Body of pancreas (tissue), 4 donors: ENCODE data around the gene SHISA5. TPM values are rescaled to one million over a fixed set of nuclear protein-coding genes. Genes with fewer than 3 reads are reported as not detected.

ENCODE experiments used
- ATAC-seq: fragments of 150-250 bp; one replicate; pipeline ENCODE4 v1.9.1; 2016
- DNase-seq, 4 donors: peaks; one replicate each; pipeline ENCODE4 v3.0.0-alpha.2; 2019
- H3K27ac ChIP-seq, 4 donors: fragments of 200-600 bp; sonication (generic); 1 replicate in 3 of 4; 2 replicates in 1 of 4; pipeline versions ENCODE4 v1.5.1 to v1.6.1; 2016 to 2019; ENCODE audit warnings: mild to moderate bottlenecking in 1 of 4, mixed read lengths in 1 of 4, moderate library complexity in 1 of 4
- H3K27me3 ChIP-seq, 2 donors: fragments of 200-600 bp; sonication (generic); one replicate each; pipeline ENCODE4 v1.6.0; 2016; ENCODE audit warnings: mild to moderate bottlenecking in 1 of 2
- H3K36me3 ChIP-seq, 2 donors: fragments of 200-600 bp; sonication (generic); replicated peaks in 1 of 2; 2 replicates each; pipeline ENCODE4 v1.5.1; 2016; ENCODE audit warnings: low read depth in 2 of 2; ENCODE audit not compliant: insufficient read depth in 1 of 2
- H3K4me1 ChIP-seq: fragments of 200-600 bp; sonication (generic); one replicate; pipeline ENCODE4 v1.6.0; 2016
- H3K4me3 ChIP-seq, 2 donors: fragments of 200-600 bp; sonication (generic); 1 replicate in 1 of 2; 2 replicates in 1 of 2; pipeline ENCODE4 v1.5.1; 2016 to 2019
- H3K9me3 ChIP-seq, 3 donors: fragments of 200-600 bp; sonication (generic); 1 replicate in 2 of 3; 2 replicates in 1 of 3; pipeline ENCODE4 v1.5.1; 2016
- POLR2A ChIP-seq, 3 donors: fragments of 450-650 bp; IDR thresholded peaks; one replicate each; pipeline ENCODE4 v1.6.1; 2016; ENCODE audit warnings: antibody characterized with exemption in 3 of 3, mild to moderate bottlenecking in 2 of 3
- WGBS, 2 donors: methylation state at CpG; one replicate each; pipeline ENCODE4 v1.1.5; 2017; 5-methylcytosine and 5-hydroxymethylcytosine counted together
- intact Hi-C: fragments of 100-400 bp; cut with DNase I; formaldehyde crosslinking; loops from one replicate; pipeline ENCODE4 v1.15.1; 2023
- total RNA-seq, 2 donors: library from RNA; depleted of rRNA; stranded (reverse); fragments of >200 nt; gene quantifications; one replicate each; pipeline ENCODE4 v1.1.0, GENCODE V29; 2016
- TF ChIP-seq, protein P1 (sequence below), 7 experiments: fragments of 450-650 bp in 4 of 7; fragments of 200-600 bp in 3 of 7; sonication (generic) in 3 of 7; IDR thresholded peaks; one replicate each; pipeline ENCODE4 v1.5.1; 2016 to 2019; ENCODE audit warnings: antibody characterized with exemption in 7 of 7

Gene SHISA5
- total RNA-seq, 2 donors from 2014 or later: 46.5 to 48.5 TPM

- intact Hi-C loops: loop anchor here (2.0 to 5.0 kb wide), 2 partner anchors 34 to 162 kb away; no protein-coding TSS in a partner anchor
- TF ChIP-seq POLR2A (IDR thresholded peaks at IDR 0.05): no peak
- Histone ChIP-seq H3K27ac (peak overlapping the region in 1 of 4 donors; percentile 2), H3K4me1 (peaks cover 28% of the 10 kb centered on the region), H3K9me3 (no peaks in the 10 kb centered on the region), H3K36me3 (no peaks in the 10 kb centered on the region), H3K4me3 (no peak overlapping the region), H3K27me3 (no peaks in the 10 kb centered on the region)
- ATAC-seq (no peak), DNase-seq (no peak)
- 7 to 47% methylated on average over 1 of the region's 1 CpG for WGBS, 2 donors
Measured at GRCh38 chr3:48436477-48436787, 67.5 kb downstream of the SHISA5 start.

- ATAC-seq (peak; percentile 61), DNase-seq (peak; percentile 91)
- Histone ChIP-seq H3K4me3 (no peak overlapping the region), H3K9me3 (no peaks in the 10 kb centered on the region), H3K4me1 (peaks cover 28% of the 10 kb centered on the region), H3K27ac (peak overlapping the region in 1 of 4 donors; percentile 2), H3K27me3 (no peaks in the 10 kb centered on the region), H3K36me3 (no peaks in the 10 kb centered on the region)
- WGBS, 2 donors: 25 to 29% methylated on average over 7 of the region's 7 CpGs
- intact Hi-C loops: loop anchor here (2.0 to 5.0 kb wide), 2 partner anchors 34 to 161 kb away; no protein-coding TSS in a partner anchor
- TF ChIP-seq, protein P1, sequence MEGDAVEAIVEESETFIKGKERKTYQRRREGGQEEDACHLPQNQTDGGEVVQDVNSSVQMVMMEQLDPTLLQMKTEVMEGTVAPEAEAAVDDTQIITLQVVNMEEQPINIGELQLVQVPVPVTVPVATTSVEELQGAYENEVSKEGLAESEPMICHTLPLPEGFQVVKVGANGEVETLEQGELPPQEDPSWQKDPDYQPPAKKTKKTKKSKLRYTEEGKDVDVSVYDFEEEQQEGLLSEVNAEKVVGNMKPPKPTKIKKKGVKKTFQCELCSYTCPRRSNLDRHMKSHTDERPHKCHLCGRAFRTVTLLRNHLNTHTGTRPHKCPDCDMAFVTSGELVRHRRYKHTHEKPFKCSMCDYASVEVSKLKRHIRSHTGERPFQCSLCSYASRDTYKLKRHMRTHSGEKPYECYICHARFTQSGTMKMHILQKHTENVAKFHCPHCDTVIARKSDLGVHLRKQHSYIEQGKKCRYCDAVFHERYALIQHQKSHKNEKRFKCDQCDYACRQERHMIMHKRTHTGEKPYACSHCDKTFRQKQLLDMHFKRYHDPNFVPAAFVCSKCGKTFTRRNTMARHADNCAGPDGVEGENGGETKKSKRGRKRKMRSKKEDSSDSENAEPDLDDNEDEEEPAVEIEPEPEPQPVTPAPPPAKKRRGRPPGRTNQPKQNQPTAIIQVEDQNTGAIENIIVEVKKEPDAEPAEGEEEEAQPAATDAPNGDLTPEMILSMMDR (IDR thresholded peaks at IDR 0.05): peak; percentile 97 to 100 (median 100)
- no peak for TF ChIP-seq POLR2A (IDR thresholded peaks at IDR 0.05)
Measured at GRCh38 chr3:48435774-48436476, 68.0 kb downstream of the SHISA5 start.

DNA sequence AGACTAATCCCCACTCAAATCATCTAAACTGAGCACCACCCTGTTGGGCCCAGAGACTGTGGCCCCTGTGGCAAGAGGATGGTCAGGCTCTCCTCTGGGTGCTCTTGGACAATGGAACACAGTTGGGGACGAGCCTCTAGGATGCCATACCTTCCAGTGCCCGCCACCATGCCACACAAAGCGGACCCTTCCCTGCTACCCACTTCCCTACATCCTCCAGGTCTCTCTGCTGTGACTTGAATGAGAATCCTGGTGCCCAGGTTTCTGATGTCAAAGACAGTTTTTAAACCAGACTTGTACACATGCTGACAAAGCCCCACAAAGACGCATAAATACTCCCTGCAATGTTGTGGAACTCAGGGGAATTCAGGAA, 68.8 kb downstream of the SHISA5 start:
- Histone ChIP-seq H3K4me1 (peaks cover 34% of the 10 kb centered on the region), H3K27me3 (no peaks in the 10 kb centered on the region), H3K27ac (no peak overlapping the region), H3K4me3 (no peak overlapping the region), H3K9me3 (no peaks in the 10 kb centered on the region), H3K36me3 (no peaks in the 10 kb centered on the region)
- ATAC-seq: no peak
- no peak for DNase-seq
- TF ChIP-seq, protein P1 (IDR thresholded peaks at IDR 0.05): no peak
- TF ChIP-seq POLR2A (IDR thresholded peaks at IDR 0.05): no peak
- intact Hi-C loops: loop anchor here (5.0 kb wide), 1 partner anchor 33 kb away; no protein-coding TSS in a partner anchor
- WGBS, 2 donors: 82 to 83% methylated on average over 4 of the region's 4 CpGs

- intact Hi-C loops: loop anchor here (5.0 kb wide), 1 partner anchor 32 kb away; no protein-coding TSS in a partner anchor
- Histone ChIP-seq H3K9me3 (no peaks in the 10 kb centered on the region), H3K27ac (no peak overlapping the region), H3K27me3 (no peaks in the 10 kb centered on the region), H3K4me3 (no peak overlapping the region), H3K36me3 (no peaks in the 10 kb centered on the region), H3K4me1 (peaks cover 35% of the 10 kb centered on the region)
- WGBS, 2 donors: 65 to 74% methylated on average over 11 to 15 of the region's 15 CpGs
- no peak for ATAC-seq
- DNase-seq: no peak
- TF ChIP-seq, protein P1 (IDR thresholded peaks at IDR 0.05): no peak
- no peak for TF ChIP-seq POLR2A (IDR thresholded peaks at IDR 0.05)
Measured at GRCh38 chr3:48434591-48435222, 69.3 kb downstream of the SHISA5 start.

DNA sequence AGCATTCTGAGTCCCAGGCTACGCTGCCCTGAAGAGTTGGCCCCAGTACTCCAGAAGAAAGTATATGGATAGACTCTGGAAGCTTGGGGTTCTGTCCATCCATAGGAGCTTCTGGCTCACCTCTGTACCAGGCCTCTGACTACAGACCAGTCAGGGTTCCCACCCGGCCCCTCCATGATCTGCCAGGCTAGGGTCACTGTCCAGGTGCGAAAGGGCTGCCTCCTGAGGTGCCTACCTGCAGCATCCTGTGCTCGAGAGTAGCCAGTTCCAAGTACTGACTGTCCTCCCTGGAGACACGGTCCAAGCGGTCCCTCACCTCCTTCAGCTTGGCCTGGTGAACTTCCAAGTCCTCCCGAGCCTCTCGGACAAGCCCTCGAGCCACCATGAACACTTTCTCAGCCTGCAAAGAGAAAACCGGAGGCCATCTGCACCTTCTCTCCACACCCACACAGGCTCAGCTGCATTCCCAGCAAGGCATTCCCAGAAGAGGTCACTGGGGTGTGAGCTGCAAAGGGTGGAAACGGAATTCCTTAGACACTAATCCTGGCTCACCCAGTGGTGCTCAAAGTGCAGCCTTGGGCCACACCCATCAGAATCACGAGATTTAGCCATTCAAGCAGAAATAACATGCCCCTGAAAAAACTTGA, 70.4 kb downstream of the SHISA5 start:
- no peak for TF ChIP-seq POLR2A (IDR thresholded peaks at IDR 0.05)
- TF ChIP-seq, protein P1 (IDR thresholded peaks at IDR 0.05): no peak
- intact Hi-C loops: no loop called here

More for the DNA sequence above, 70.4 kb downstream of the SHISA5 start:
- ATAC-seq (no peak), DNase-seq (no peak)
- Histone ChIP-seq H3K27me3 (no peaks in the 10 kb centered on the region), H3K36me3 (no peaks in the 10 kb centered on the region), H3K27ac (no peak overlapping the region), H3K4me1 (peaks cover 26% of the 10 kb centered on the region), H3K9me3 (no peaks in the 10 kb centered on the region), H3K4me3 (no peak overlapping the region)
- WGBS, 2 donors: 81 to 90% methylated on average over 11 to 12 of the region's 12 CpGs
